OCI-LY3 (cell line): Measurements from ENCODE around the gene TGFBR1.

Source experiments
- H2AFZ ChIP-seq: fragments of 200-600, 300-600 bp; shearing (Covaris generic); 2 replicates; pipeline ENCODE4 v1.6.0; 2014; ENCODE audit warnings: antibody characterized with exemption, low read depth, low read length
- H3K27ac ChIP-seq: fragments of 200-600, 300-600 bp; sonication (generic); 2 replicates; pipeline ENCODE4 v1.5.1; 2014; ENCODE audit warnings: mild to moderate bottlenecking, low read length, moderate library complexity, mixed read lengths
- H3K27me3 ChIP-seq: fragments of 200-600, 300-600 bp; sonication (generic); 2 replicates; pipeline ENCODE4 v1.6.1; 2014; ENCODE audit warnings: low read depth, low read length, mixed read lengths
- H3K36me3 ChIP-seq: fragments of 200-600, 300-600 bp; sonication (generic); replicated peaks from 2 replicates; pipeline ENCODE3; 2014; ENCODE audit warnings: low read depth, low read length, mixed read lengths
- H3K4me1 ChIP-seq: fragments of 300-600, 200-600 bp; sonication (generic); 2 replicates; pipeline ENCODE4 v1.6.1; 2014; ENCODE audit warnings: low read length, mixed read lengths
- H3K4me2 ChIP-seq: fragments of 200-600, 300-600 bp; sonication (generic); 2 replicates; pipeline ENCODE4 v1.6.1; 2014; ENCODE audit warnings: low read length, mixed read lengths
- H3K4me3 ChIP-seq: fragments of 300-600, 200-600 bp; sonication (generic); 2 replicates; pipeline ENCODE4 v1.5.1; 2014; ENCODE audit warnings: antibody characterized with exemption, mild to moderate bottlenecking, low read length, moderate library complexity
- H3K79me2 ChIP-seq: fragments of 300-600, 200-600 bp; shearing (Covaris generic); 2 replicates; pipeline ENCODE4 v1.6.1; 2014; ENCODE audit warnings: mild to moderate bottlenecking, low read length, mixed read lengths
- H3K9ac ChIP-seq: fragments of 300-600, 200-600 bp; shearing (Covaris generic); 2 replicates; pipeline ENCODE4 v1.6.0; 2014; ENCODE audit warnings: mild to moderate bottlenecking, low read length, moderate library complexity
- H3K9me3 ChIP-seq: fragments of 200-600, 300-600 bp; shearing (Covaris generic); 2 replicates; pipeline ENCODE4 v1.6.1; 2014; ENCODE audit warnings: low read length, mixed read lengths; ENCODE audit not compliant: insufficient read depth
- H4K20me1 ChIP-seq: fragments of 200-600, 300-600 bp; sonication (generic); 2 replicates; pipeline ENCODE4 v1.6.1; 2016; ENCODE audit warnings: low read length, mixed read lengths; ENCODE audit not compliant: insufficient read depth
- EZH2phosphoT487 ChIP-seq: fragments of 200-600 bp; shearing (Covaris generic); IDR thresholded peaks from 2 replicates; pipeline ENCODE4 v1.6.1; 2018; ENCODE audit warnings: antibody characterized with exemption, mixed run types, low read depth
- TF ChIP-seq, protein P1 (sequence below): fragments of 200-600, 300-600 bp; sonication (generic); IDR thresholded peaks from 2 replicates; pipeline ENCODE4 v1.5.1; 2014; ENCODE audit warnings: antibody characterized with exemption, low read length, low read depth

The TGFBR1 gene

DNA sequence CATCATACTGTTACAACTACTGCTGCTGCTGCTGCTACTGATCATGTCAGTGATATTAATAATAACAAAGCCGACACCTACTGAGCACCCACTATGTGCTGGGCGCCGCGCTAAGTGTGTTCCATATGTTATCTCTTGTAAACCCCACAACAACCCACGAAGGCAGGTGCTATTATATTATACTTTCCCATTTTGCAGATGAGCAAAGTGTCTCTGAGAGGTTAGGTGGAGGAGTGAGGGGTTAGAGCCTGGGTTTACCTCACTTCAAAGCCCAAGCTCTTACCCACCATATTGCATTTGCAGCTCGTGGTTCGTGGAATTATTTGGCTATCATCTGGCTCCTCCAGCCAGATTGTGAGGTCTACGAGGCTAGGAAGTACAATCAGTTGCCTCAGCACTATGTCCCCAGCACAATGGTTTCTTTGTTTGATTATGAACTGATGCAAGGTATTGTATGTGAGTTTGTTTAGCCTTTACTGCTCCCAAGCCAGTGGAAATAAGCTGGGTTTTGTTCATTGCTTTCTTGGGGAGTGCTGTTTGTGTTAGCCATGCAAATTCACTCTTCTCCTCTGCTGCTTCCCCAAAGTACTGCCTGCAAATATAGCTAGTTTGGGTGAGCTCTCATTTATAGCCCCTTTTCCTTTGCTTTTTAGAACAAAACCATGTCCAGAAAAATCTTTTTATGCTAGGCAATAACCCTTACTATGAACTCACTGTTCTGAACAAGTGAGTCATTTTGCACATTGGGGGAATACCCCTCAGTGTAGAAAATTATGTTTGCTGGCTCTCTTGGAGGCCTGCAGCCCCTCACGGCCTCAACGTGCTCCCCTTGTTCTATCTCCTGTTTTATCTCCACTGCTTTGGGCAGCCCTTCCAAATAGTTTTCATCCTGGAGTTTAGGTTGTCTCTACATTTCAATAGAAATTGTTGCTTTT lies 68.9 kb downstream of the TGFBR1 start:
- Histone ChIP-seq H3K79me2 (peaks cover 47% of the 10 kb centered on the region), H3K4me2 (peak overlapping the region; percentile 65), H3K36me3 (peaks cover 38% of the 10 kb centered on the region), H3K4me1 (peaks cover 60% of the 10 kb centered on the region), H3K9ac (peak overlapping the region; percentile 17; the same call in 1 of the 2 replicates), H3K27ac (peak overlapping the region; percentile 16), H3K27me3 (no peaks in the 10 kb centered on the region), H2AFZ (no peak overlapping the region), H3K9me3 (no peaks in the 10 kb centered on the region), H3K4me3 (peak overlapping the region; percentile 25), H4K20me1 (peaks cover 21% of the 10 kb centered on the region; the same call in 1 of the 2 replicates)
- TF ChIP-seq, protein P1, sequence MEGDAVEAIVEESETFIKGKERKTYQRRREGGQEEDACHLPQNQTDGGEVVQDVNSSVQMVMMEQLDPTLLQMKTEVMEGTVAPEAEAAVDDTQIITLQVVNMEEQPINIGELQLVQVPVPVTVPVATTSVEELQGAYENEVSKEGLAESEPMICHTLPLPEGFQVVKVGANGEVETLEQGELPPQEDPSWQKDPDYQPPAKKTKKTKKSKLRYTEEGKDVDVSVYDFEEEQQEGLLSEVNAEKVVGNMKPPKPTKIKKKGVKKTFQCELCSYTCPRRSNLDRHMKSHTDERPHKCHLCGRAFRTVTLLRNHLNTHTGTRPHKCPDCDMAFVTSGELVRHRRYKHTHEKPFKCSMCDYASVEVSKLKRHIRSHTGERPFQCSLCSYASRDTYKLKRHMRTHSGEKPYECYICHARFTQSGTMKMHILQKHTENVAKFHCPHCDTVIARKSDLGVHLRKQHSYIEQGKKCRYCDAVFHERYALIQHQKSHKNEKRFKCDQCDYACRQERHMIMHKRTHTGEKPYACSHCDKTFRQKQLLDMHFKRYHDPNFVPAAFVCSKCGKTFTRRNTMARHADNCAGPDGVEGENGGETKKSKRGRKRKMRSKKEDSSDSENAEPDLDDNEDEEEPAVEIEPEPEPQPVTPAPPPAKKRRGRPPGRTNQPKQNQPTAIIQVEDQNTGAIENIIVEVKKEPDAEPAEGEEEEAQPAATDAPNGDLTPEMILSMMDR: no peak
- TF ChIP-seq EZH2phosphoT487: no peak

DNA sequence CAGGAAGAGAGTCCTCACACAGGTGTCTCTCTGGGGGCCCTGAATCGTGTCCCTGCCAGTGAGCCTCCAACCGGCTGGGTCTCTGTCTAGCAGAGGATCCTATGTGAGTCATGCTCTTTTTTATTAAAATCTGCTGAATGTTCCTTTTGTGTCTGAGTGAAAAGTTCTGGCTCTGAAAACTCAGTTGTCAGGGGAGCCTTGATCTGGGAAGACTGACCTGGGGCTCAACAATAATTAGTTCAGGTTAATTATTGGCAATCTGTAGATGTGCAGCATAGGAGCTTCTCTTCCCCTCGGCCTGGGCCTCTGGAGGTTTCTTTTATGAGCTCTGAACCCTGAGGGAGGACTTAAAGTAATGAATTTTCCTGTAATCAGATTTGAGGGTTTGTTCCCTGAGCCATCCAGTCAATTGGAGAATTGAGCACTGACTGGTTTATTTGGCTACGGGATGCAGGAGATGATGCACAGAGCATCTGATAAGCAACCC lies 71.7 kb downstream of the TGFBR1 start:
- Histone ChIP-seq H3K27me3 (no peaks in the 10 kb centered on the region), H4K20me1 (peaks cover 15% of the 10 kb centered on the region; the same call in 1 of the 2 replicates), H3K9me3 (no peaks in the 10 kb centered on the region), H3K79me2 (peaks cover 47% of the 10 kb centered on the region), H2AFZ (no peak overlapping the region), H3K4me1 (peaks cover 87% of the 10 kb centered on the region), H3K36me3 (peaks cover 35% of the 10 kb centered on the region), H3K4me3 (peak overlapping the region; percentile 28), H3K27ac (peak overlapping the region; percentile 99), H3K4me2 (peak overlapping the region; percentile 46), H3K9ac (peak overlapping the region; percentile 45)
- TF ChIP-seq EZH2phosphoT487: no peak
- TF ChIP-seq, protein P1: no peak

DNA sequence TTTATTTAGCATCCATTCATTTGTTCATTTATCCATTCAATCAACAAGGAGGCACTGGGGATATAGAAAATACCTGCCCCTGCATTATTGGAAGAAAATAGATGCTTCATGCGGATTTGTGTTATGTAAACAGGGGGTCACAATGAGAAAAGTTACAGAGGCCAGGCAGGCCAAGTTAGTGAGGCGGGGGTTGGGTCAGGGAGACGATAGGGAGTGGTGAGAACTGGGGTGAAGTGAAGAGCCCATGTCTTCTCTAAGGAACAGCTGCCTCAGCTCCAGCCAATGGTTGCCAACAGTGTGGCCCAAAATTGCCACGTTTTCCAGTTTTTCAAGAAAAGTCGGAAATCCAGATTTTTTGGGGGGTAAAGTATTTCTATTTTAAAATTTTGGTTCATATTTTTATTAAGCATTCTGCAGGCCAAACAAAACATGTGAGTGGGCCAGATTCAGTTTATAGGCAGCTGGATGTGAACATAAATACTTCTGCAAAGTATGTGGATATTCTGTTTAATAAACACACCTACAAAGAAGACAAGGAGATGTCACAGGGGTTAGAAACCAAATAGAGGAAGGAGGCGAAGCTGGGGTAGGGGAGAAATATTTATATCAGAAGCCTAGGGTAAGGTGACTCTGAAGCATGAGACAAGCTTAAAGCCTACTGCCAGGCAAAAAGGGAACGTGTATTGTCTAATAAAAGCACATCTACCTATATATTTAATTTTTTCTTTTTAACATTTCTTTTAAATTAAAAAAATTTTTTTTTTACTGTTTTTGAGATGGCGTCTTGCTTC lies 72.9 kb downstream of the TGFBR1 start:
- peak overlapping the region; percentile 99 for H3K27ac ChIP-seq
- no peaks in the 10 kb centered on the region for H3K9me3 ChIP-seq
- H3K4me3 ChIP-seq: no peak overlapping the region
- H3K27me3 ChIP-seq: no peaks in the 10 kb centered on the region
- H4K20me1 ChIP-seq: peaks cover 11% of the 10 kb centered on the region; the same call in 1 of the 2 replicates
- peak overlapping the region; percentile 7; the same call in 1 of the 2 replicates for H3K9ac ChIP-seq
- H2AFZ ChIP-seq: no peak overlapping the region
- TF ChIP-seq, protein P1: no peak
- no peak for TF ChIP-seq EZH2phosphoT487
- peaks cover 99% of the 10 kb centered on the region for H3K4me1 ChIP-seq
- H3K4me2 ChIP-seq: peak overlapping the region; percentile 21; the same call in 1 of the 2 replicates
- H3K36me3 ChIP-seq: peaks cover 25% of the 10 kb centered on the region
- H3K79me2 ChIP-seq: peaks cover 55% of the 10 kb centered on the region
